ENCODE results near the gene BMP7. TPM values are rescaled to one million over a fixed set of nuclear protein-coding genes. Genes with fewer than 3 reads are reported as not detected.

The BMP7 gene
- total and polyA plus RNA-seq, 2 of the 13 experiments (the other 11 are each of a cell fraction or from before 2014, with no cell fraction given), result not detected

DNA sequence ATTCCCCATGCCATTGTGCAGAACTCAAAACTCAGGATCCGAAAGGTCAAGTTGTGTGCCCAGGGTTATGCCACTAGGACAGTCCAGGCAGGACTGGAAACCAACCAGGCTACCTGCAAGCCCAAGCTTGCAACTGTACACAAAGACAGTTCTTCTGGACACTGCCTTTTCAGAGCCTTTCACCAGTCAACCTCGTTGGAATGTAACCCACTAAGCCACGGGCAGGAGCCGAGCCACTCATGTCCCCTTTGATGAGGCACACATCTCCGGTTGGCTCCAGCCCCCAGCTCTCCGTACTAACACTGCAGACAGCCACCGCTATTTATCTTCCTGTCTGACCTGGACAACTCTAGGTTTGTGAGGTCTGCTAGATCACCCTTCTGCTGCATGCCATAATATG, 62.5 kb downstream of the BMP7 start:
- DNase-seq (ENCODE audit: low spot score) (no peak), FAIRE-seq (no peak), ATAC-seq (no peak)
- H3K27me3 ChIP-seq (ENCODE audit: control insufficient read depth in 1 of 2, insufficient read depth in 2 of 2, low read length in 2 of 2), result peaks cover 7 to 37% of the 10 kb centered on the region in 2 experiments; a peak in 3 of 5 replicates
- in situ Hi-C loops (cut with HindIII; ENCODE audit: extremely low pct_ligation_motif_present, low pct_unique_long_range_greater_than_20kb), result no loop called here
- H3K9me3 ChIP-seq (ENCODE audit: low read length), result peaks cover 6% of the 10 kb centered on the region; the same call in 1 of the 2 replicates
- POLR2A ChIA-PET, result no interaction called here
- H4K20me1 ChIP-seq (ENCODE audit: insufficient read depth, low read length), result no peaks in the 10 kb centered on the region
- no peaks in the 10 kb centered on the region for H3K36me3 ChIP-seq (replicated peaks in 1 of 2; ENCODE audit: control insufficient read depth in 1 of 2, insufficient read depth in 2 of 2, low read length in 2 of 2)
- no peak overlapping the region for H3K9ac ChIP-seq (ENCODE audit: insufficient read depth, low read depth, low read length)
- intact Hi-C loops (cut with micrococcal nuclease; ENCODE audit: unreplicated experiment), result no loop called here
- H3K4me1 ChIP-seq (ENCODE audit: insufficient read depth, low read length), result no peaks in the 10 kb centered on the region
- H3K79me2 ChIP-seq (ENCODE audit: insufficient read depth, low read length), result no peaks in the 10 kb centered on the region
- CTCF ChIA-PET (ENCODE audit: low intra/inter-chr PET ratio, low total read pairs), result no interaction called here
- H3K4me3 ChIP-seq (replicated peaks in 1 of 3; ENCODE audit: insufficient read depth in 1 of 3, low read depth in 2 of 3, low read length in 3 of 3), result no peak overlapping the region
- WGBS (ENCODE audit: low lambda C conversion rate), result 10% methylated on average over 7 of the region's 7 CpGs
- TF ChIP-seq ERF (CRISPR knock-in tag; IDR thresholded peaks at IDR 0.05) (no peak), SIX1 (CRISPR knock-in tag; IDR thresholded peaks at IDR 0.05; ENCODE audit: borderline replicate concordance) (no peak), ZNF326 (CRISPR knock-in tag; IDR thresholded peaks at IDR 0.05; ENCODE audit: borderline replicate concordance) (no peak), HDAC2 (CRISPR knock-in tag; IDR thresholded peaks at IDR 0.05) (no peak), FLYWCH1 (CRISPR knock-in tag; IDR thresholded peaks at IDR 0.05) (no peak), ZNF670 (CRISPR knock-in tag; IDR thresholded peaks at IDR 0.05; ENCODE audit: borderline replicate concordance) (no peak), ZSCAN9 (CRISPR knock-in tag; IDR thresholded peaks at IDR 0.05; ENCODE audit: borderline replicate concordance) (no peak), SCMH1 (CRISPR knock-in tag; IDR thresholded peaks at IDR 0.05; ENCODE audit: borderline replicate concordance) (no peak), ZSCAN5A (CRISPR knock-in tag; IDR thresholded peaks at IDR 0.05; ENCODE audit: borderline replicate concordance) (no peak), ZBTB7A (CRISPR knock-in tag; IDR thresholded peaks at IDR 0.05) (no peak), ZNF232 (CRISPR knock-in tag; IDR thresholded peaks at IDR 0.05; ENCODE audit: borderline replicate concordance) (no peak), RBAK (CRISPR knock-in tag; IDR thresholded peaks at IDR 0.05) (no peak), KMT2B (CRISPR knock-in tag; IDR thresholded peaks at IDR 0.05) (no peak), ZNF510 (CRISPR knock-in tag; IDR thresholded peaks at IDR 0.05; ENCODE audit: low read depth) (no peak), MYC (CRISPR knock-in tag; IDR thresholded peaks at IDR 0.05; ENCODE audit: borderline replicate concordance) (no peak), ZSCAN20 (CRISPR knock-in tag; IDR thresholded peaks at IDR 0.05; ENCODE audit: borderline replicate concordance) (no peak), NFYC (CRISPR knock-in tag; IDR thresholded peaks at IDR 0.05) (no peak)
- TF ChIP-seq, protein P1, sequence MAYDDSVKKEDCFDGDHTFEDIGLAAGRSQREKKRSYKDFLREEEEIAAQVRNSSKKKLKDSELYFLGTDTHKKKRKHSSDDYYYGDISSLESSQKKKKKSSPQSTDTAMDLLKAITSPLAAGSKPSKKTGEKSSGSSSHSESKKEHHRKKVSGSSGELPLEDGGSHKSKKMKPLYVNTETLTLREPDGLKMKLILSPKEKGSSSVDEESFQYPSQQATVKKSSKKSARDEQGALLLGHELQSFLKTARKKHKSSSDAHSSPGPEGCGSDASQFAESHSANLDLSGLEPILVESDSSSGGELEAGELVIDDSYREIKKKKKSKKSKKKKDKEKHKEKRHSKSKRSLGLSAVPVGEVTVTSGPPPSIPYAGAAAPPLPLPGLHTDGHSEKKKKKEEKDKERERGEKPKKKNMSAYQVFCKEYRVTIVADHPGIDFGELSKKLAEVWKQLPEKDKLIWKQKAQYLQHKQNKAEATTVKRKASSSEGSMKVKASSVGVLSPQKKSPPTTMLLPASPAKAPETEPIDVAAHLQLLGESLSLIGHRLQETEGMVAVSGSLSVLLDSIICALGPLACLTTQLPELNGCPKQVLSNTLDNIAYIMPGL (CRISPR knock-in tag; IDR thresholded peaks at IDR 0.05; ENCODE audit: borderline replicate concordance in 1 of 2, low read depth in 1 of 2), result no peak
- TF ChIP-seq, protein P2, sequence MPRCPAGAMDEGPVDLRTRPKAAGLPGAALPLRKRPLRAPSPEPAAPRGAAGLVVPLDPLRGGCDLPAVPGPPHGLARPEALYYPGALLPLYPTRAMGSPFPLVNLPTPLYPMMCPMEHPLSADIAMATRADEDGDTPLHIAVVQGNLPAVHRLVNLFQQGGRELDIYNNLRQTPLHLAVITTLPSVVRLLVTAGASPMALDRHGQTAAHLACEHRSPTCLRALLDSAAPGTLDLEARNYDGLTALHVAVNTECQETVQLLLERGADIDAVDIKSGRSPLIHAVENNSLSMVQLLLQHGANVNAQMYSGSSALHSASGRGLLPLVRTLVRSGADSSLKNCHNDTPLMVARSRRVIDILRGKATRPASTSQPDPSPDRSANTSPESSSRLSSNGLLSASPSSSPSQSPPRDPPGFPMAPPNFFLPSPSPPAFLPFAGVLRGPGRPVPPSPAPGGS (CRISPR knock-in tag; IDR thresholded peaks at IDR 0.05), result no peak
- no TSS peak for BruUV-seq (replicated peaks)
- H3K27ac ChIP-seq (ENCODE audit: extremely low read length, insufficient read depth, low read length), result no peak overlapping the region
- H3K4me2 ChIP-seq (ENCODE audit: low read depth, low read length), result no peak overlapping the region
- H2AFZ ChIP-seq (ENCODE audit: low read length), result no peak overlapping the region
